Osteocyte (in vitro differentiated cells): ENCODE results near the gene SCFD2. TPM values are rescaled to one million over a fixed set of nuclear protein-coding genes. Genes with fewer than 3 reads are reported as not detected.

Source experiments
- DNase-seq: peaks from one replicate; pipeline ENCODE4 v3.0.0; 2021; ENCODE audit warnings: mixed read lengths; ENCODE audit not compliant: unreplicated experiment; ENCODE audit errors: extremely low spot score
- H3K27ac Mint-ChIP-seq: one replicate; pipeline ENCODE4 v1.8.0; 2021; ENCODE audit warnings: mild to moderate bottlenecking, mixed read lengths; ENCODE audit not compliant: unreplicated experiment
- H3K27me3 Mint-ChIP-seq: one replicate; pipeline ENCODE4 v1.8.0; 2021; ENCODE audit warnings: mixed read lengths; ENCODE audit not compliant: unreplicated experiment
- H3K36me3 Mint-ChIP-seq: one replicate; pipeline ENCODE4 v1.8.0; 2021; ENCODE audit warnings: mixed read lengths; ENCODE audit not compliant: unreplicated experiment
- H3K4me1 Mint-ChIP-seq: one replicate; pipeline ENCODE4 v1.8.0; 2021; ENCODE audit warnings: mixed read lengths; ENCODE audit not compliant: unreplicated experiment
- H3K4me3 Mint-ChIP-seq: one replicate; pipeline ENCODE4 v1.8.0; 2021; ENCODE audit warnings: mild to moderate bottlenecking, moderate library complexity, mixed read lengths; ENCODE audit not compliant: unreplicated experiment
- H3K9me3 Mint-ChIP-seq: one replicate; pipeline ENCODE4 v1.8.0; 2021; ENCODE audit warnings: mixed read lengths; ENCODE audit not compliant: unreplicated experiment
- total RNA-seq: library from RNA; stranded (reverse); gene quantifications from 2 replicates; pipeline ENCODE4 v1.2.1, GENCODE V29; 2021
- TF ChIP-seq, protein P1 (sequence below): fragments of 200-600 bp; sonication (generic); IDR thresholded peaks from 2 replicates; pipeline ENCODE4 v1.5.0; 2021; ENCODE audit warnings: antibody characterized with exemption, mild to moderate bottlenecking, moderate library complexity

Gene SCFD2
- total RNA-seq, 1 donor from 2014 or later = 14.0 TPM

DNA sequence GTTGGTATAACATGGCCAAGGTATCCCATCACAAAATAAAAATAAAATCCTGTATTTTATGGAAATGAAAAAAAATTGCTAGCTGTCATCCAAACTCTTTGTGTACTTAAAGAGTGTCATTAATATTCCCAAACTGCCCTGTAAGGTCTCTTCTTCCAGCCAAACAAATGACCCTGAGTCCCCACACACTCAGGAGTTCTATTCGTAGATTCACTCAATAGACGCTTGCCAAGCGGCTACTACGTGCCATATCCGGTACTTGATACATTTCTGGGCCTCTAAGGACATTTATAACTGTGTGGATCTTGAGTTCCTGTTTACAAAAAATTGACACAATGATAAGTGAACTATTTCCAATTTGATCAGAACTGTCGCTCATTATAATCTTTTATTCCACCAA lies 245.1 kb downstream of the SCFD2 start:
- H3K4me3 Mint-ChIP-seq = no peak overlapping the region
- no peak for DNase-seq
- H3K36me3 Mint-ChIP-seq = no peaks in the 10 kb centered on the region
- peaks cover 16% of the 10 kb centered on the region for H3K4me1 Mint-ChIP-seq
- TF ChIP-seq, protein P1, sequence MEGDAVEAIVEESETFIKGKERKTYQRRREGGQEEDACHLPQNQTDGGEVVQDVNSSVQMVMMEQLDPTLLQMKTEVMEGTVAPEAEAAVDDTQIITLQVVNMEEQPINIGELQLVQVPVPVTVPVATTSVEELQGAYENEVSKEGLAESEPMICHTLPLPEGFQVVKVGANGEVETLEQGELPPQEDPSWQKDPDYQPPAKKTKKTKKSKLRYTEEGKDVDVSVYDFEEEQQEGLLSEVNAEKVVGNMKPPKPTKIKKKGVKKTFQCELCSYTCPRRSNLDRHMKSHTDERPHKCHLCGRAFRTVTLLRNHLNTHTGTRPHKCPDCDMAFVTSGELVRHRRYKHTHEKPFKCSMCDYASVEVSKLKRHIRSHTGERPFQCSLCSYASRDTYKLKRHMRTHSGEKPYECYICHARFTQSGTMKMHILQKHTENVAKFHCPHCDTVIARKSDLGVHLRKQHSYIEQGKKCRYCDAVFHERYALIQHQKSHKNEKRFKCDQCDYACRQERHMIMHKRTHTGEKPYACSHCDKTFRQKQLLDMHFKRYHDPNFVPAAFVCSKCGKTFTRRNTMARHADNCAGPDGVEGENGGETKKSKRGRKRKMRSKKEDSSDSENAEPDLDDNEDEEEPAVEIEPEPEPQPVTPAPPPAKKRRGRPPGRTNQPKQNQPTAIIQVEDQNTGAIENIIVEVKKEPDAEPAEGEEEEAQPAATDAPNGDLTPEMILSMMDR = no peak
- no peak overlapping the region for H3K27ac Mint-ChIP-seq
- H3K27me3 Mint-ChIP-seq = no peaks in the 10 kb centered on the region
- H3K9me3 Mint-ChIP-seq = no peaks in the 10 kb centered on the region

DNA sequence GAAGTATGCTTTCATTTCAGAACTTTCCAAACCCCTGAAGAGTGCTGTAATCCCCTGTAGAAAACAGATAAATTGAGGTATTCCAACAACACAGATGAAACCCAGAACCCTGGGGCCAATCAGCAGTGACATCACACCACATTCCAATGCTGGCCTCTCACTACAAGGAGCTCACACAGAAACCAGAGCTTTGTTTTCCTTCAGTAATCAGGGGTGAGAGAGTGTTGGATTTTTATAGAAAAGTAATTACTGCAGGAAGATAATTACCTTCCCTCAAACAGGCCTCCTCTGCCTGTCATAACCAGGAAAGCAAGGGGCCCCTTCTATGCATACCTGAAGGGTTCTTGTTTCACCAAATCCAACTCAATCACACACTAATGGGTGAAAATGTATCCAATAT lies 246.2 kb downstream of the SCFD2 start:
- H3K9me3 Mint-ChIP-seq = peaks cover 5% of the 10 kb centered on the region
- peak overlapping the region; percentile 47 for H3K27ac Mint-ChIP-seq
- TF ChIP-seq, protein P1 = no peak
- peaks cover 3% of the 10 kb centered on the region for H3K36me3 Mint-ChIP-seq
- DNase-seq = no peak
- no peaks in the 10 kb centered on the region for H3K27me3 Mint-ChIP-seq
- H3K4me1 Mint-ChIP-seq = peaks cover 16% of the 10 kb centered on the region
- H3K4me3 Mint-ChIP-seq = no peak overlapping the region

DNA sequence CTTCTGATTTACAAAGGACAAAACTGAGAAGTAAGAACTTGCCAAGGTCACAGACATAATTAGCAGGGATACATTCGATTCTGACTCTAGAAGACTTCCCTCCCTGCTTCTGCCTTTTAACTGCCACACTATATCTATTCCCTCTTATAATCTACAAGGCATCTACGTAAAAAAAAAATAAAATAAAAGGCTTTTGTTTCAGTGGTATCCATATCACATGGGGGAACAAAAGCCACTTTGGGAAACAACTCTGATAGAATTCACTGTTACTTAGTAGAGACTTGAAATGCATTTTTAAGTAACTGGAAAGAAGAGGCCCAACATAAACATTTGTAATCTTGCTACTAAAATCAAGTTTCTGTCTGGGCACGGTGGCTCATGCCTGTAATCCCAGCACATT lies 247.2 kb downstream of the SCFD2 start:
- peaks cover 6% of the 10 kb centered on the region for H3K9me3 Mint-ChIP-seq
- DNase-seq = no peak
- no peak overlapping the region for H3K27ac Mint-ChIP-seq
- H3K4me1 Mint-ChIP-seq = peaks cover 16% of the 10 kb centered on the region
- TF ChIP-seq, protein P1 = no peak
- peaks cover 3% of the 10 kb centered on the region for H3K36me3 Mint-ChIP-seq
- no peaks in the 10 kb centered on the region for H3K27me3 Mint-ChIP-seq
- H3K4me3 Mint-ChIP-seq = no peak overlapping the region

DNA sequence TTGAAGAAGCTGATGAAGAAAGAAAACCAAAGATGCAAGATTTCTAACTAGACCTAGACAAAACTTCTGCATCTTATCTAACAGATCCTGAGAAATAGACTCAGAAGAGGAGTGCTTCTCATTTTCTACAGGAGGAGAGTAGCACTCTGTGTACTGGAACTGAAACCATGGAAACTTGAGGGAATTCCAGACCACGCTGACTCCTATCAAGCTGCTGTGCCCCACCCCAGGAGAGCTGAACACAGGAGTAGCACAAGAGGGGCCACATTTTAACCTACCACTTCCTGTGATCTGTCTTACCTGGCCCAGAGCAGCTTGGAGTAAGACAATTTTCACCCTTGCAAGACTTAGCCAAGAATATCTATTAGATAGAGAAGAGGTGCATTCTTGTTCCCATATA lies 248.9 kb downstream of the SCFD2 start:
- Mint-ChIP-seq H3K4me1 (peaks cover 16% of the 10 kb centered on the region), H3K27me3 (no peaks in the 10 kb centered on the region), H3K36me3 (peaks cover 3% of the 10 kb centered on the region), H3K9me3 (peaks cover 7% of the 10 kb centered on the region), H3K27ac (no peak overlapping the region), H3K4me3 (no peak overlapping the region)
- TF ChIP-seq, protein P1 = no peak
- no peak for DNase-seq

DNA sequence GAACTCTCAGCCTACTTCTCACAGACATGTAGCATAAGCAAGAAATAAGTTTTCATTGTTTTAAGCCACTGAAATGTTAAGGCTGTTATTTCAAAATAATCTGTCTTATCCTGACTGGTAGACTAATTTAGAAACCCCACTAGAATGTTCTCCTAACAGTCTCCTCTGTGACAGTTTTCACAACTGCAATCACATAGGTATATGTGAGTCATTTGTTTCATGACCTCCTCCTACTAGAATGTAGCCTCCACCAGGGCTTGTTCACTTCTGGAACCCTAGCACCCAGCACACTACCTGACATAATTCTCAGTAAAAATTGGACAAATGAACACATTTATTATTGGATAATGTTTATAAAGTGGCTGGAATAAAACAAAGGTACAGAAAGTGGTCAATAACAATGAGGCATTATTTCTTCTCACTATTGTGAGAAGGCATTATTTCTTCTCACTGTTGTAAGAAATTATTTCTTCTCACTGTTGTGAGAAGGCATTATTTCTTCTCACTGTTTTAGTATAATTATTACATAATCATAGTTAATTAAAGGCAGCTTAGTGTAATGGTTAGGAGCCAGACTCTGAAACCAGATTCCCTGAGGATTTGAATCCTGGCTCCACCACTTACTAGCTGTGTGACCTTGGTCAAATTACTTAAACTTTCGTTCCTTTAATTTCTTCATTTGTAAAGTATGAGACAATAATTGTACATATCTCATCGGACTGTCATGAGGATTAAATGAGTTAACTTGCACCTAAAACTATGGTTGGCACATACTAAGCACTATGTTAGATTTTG lies 252.2 kb downstream of the SCFD2 start:
- Mint-ChIP-seq H3K4me1 (peaks cover 2% of the 10 kb centered on the region), H3K36me3 (peaks cover 5% of the 10 kb centered on the region), H3K27me3 (no peaks in the 10 kb centered on the region), H3K4me3 (no peak overlapping the region), H3K27ac (no peak overlapping the region), H3K9me3 (peaks cover 17% of the 10 kb centered on the region)
- TF ChIP-seq, protein P1 = no peak
- no peak for DNase-seq
